HepG2 (cell line): ENCODE measurements around the gene TNS1. TPM values are rescaled to one million over a fixed set of nuclear protein-coding genes. Genes with fewer than 3 reads are reported as not detected.

ENCODE experiments used
- ATAC-seq: fragments of 200-7000 bp; cut with Tn5 transposase; 3 replicates; pipeline ENCODE4 v1.9.1; 2020; ENCODE audit warnings: mild to moderate bottlenecking, moderate library complexity
- BruUV-seq: library from RNA; stranded (reverse); fragments of 400-500 nt; replicated peaks from 2 replicates; lab custom pipeline; 2021; lab: Mats Ljungman, UMichigan
- CTCF ChIA-PET: fragments of 300-600 bp; formaldehyde crosslinking; extraction: SDS; loops from one replicate; lab custom pipeline; 2021; ENCODE audit warnings: low total read pairs, inconsistent platforms, low intra/inter-chr PET ratio; lab: Yijun Ruan, JAX
- POLR2A ChIA-PET: fragments of 350-600 bp; sonication (Branson Sonifier 250); formaldehyde crosslinking; loops from one replicate; lab custom pipeline; 2020; ENCODE audit warnings: antibody characterized with exemption, inconsistent platforms; lab: Yijun Ruan, JAX
- DNase-seq: peaks from one replicate; pipeline ENCODE4 v3.0.0-alpha.2; 2015; ENCODE audit warnings: low spot score
- FAIRE-seq: peaks from 3 replicates; lab custom pipeline; 2011; peaks lifted over from hg19 to GRCh38; lab: Jason Lieb, UNC
- H2AFZ ChIP-seq: one replicate; pipeline ENCODE4 v1.6.1; 2011; ENCODE audit warnings: low read length, inconsistent platforms
- H3K27ac ChIP-seq: fragments of 300-600 bp; 3 replicates; pipeline ENCODE4 v1.8.0; 2011; ENCODE audit warnings: mixed run types, mild to moderate bottlenecking, mixed read lengths, low read length, inconsistent platforms; ENCODE audit not compliant: insufficient read depth; ENCODE audit errors: extremely low read length
- H3K27me3 ChIP-seq, 2 experiments: fragments of 200-600 bp in 1 of 2; 2 replicates in 1 of 2; 3 replicates in 1 of 2; pipeline versions ENCODE4 v1.6.0 to v1.8.0; 2011; ENCODE audit warnings: low read length in 2 of 2, mild to moderate bottlenecking in 2 of 2, moderate library complexity in 2 of 2, inconsistent platforms in 1 of 2; ENCODE audit not compliant: insufficient read depth in 2 of 2, control insufficient read depth in 1 of 2
- H3K36me3 ChIP-seq, 2 experiments: fragments of 200-600 bp in 1 of 2; replicated peaks in 1 of 2; 2 replicates in 1 of 2; 3 replicates in 1 of 2; pipeline versions ENCODE4 v1.5.1 to v1.8.0; 2011; ENCODE audit warnings: low read length in 2 of 2, inconsistent platforms in 1 of 2; ENCODE audit not compliant: insufficient read depth in 2 of 2, control insufficient read depth in 1 of 2
- H3K4me1 ChIP-seq: 2 replicates; pipeline ENCODE4 v1.5.1; 2012; ENCODE audit warnings: low read length, inconsistent platforms; ENCODE audit not compliant: insufficient read depth
- H3K4me2 ChIP-seq: 2 replicates; pipeline ENCODE4 v1.6.0; 2011; ENCODE audit warnings: low read depth, low read length, inconsistent platforms
- H3K4me3 ChIP-seq, 3 experiments: fragments of 200-600 bp in 1 of 3; sonication (generic), shearing (Covaris generic) in 1 of 3; replicated peaks in 1 of 3; 2 replicates each; pipeline ENCODE4 v1.5.1; 2011 to 2016; ENCODE audit warnings: low read length in 3 of 3, inconsistent platforms in 2 of 3, low read depth in 2 of 3, mild to moderate bottlenecking in 2 of 3, control low read depth in 1 of 3, mixed read lengths in 1 of 3; ENCODE audit not compliant: insufficient read depth in 1 of 3
- H3K79me2 ChIP-seq: one replicate; pipeline ENCODE4 v1.6.1; 2011; ENCODE audit warnings: low read length, inconsistent platforms; ENCODE audit not compliant: insufficient read depth
- H3K9ac ChIP-seq: 2 replicates; pipeline ENCODE4 v1.6.0; 2011; ENCODE audit warnings: mild to moderate bottlenecking, low read depth, low read length, inconsistent platforms; ENCODE audit not compliant: insufficient read depth
- H3K9me3 ChIP-seq: 2 replicates; pipeline ENCODE4 v1.5.1; 2012; ENCODE audit warnings: mild to moderate bottlenecking, low read length
- H4K20me1 ChIP-seq: 2 replicates; pipeline ENCODE4 v1.6.0; 2011; ENCODE audit warnings: inconsistent platforms, mild to moderate bottlenecking, low read length, moderate library complexity; ENCODE audit not compliant: insufficient read depth
- KDM5B ChIP-seq: sonication (generic); formaldehyde crosslinking; IDR thresholded peaks from 2 replicates; pipeline ENCODE4 v1.4.0; 2020; ENCODE audit warnings: missing genetic modification reagents, mild to moderate bottlenecking, borderline replicate concordance
- MAFF ChIP-seq: IDR thresholded peaks from 2 replicates; pipeline ENCODE4 v1.6.1; 2011; ENCODE audit warnings: low read depth, low read length, improper control_type of control experiment
- ONECUT2 ChIP-seq: sonication (generic); formaldehyde crosslinking; IDR thresholded peaks from 2 replicates; pipeline ENCODE4 v1.4.0; 2020; ENCODE audit warnings: missing genetic modification reagents
- SALL2 ChIP-seq: sonication (generic); formaldehyde crosslinking; IDR thresholded peaks from 2 replicates; pipeline ENCODE4 v1.8.1; 2023; ENCODE audit warnings: mild to moderate bottlenecking, missing genetic modification reagents, inconsistent platforms
- SIX4 ChIP-seq: sonication (generic); formaldehyde crosslinking; IDR thresholded peaks from 2 replicates; pipeline ENCODE4 v1.4.0; 2020; ENCODE audit warnings: missing genetic modification reagents
- ZBTB21 ChIP-seq: sonication (generic); formaldehyde crosslinking; IDR thresholded peaks from 2 replicates; pipeline ENCODE4 v1.4.0; 2020; ENCODE audit warnings: missing genetic modification reagents
- ZBTB42 ChIP-seq: sonication (generic); formaldehyde crosslinking; IDR thresholded peaks from 2 replicates; pipeline ENCODE4 v1.5.0; 2020; ENCODE audit warnings: mild to moderate bottlenecking, missing genetic modification reagents
- ZNF256 ChIP-seq: sonication (generic); formaldehyde crosslinking; conservative IDR thresholded peaks from 2 replicates; pipeline ENCODE4 v1.4.0; 2020; ENCODE audit warnings: missing genetic modification reagents
- WGBS: methylation state at CpG from one replicate; pipeline ENCODE4 v1.1.6; 2017; ENCODE audit warnings: low lambda C conversion rate; 5-methylcytosine and 5-hydroxymethylcytosine counted together
- in situ Hi-C: cut with HindIII; loops from 2 replicates; pipeline ENCODE4 v1.10.0; 2017; ENCODE audit warnings: low pct_unique_long_range_greater_than_20kb; ENCODE audit not compliant: extremely low pct_ligation_motif_present
- intact Hi-C: fragments of 100-400 bp; cut with micrococcal nuclease; formaldehyde crosslinking; loops from one replicate; pipeline ENCODE4 v1.10.0; 2022; ENCODE audit not compliant: unreplicated experiment
- polyA plus RNA-seq, 8 experiments: library from polyadenylated mRNA; depleted of rRNA in 3 of 8; stranded (reverse) in 7 of 8; unstranded in 1 of 8; fragments of >200 nt; fragmentation: Illumina TruSeq in 4 of 8; extraction: Trizol in 4 of 8; gene quantifications; 2 replicates each; pipeline versions ENCODE4 v1.2.1 to v1.2.3, GENCODE V29; 2011 to 2016; ENCODE audit warnings: low read depth in 4 of 8, missing spikeins in 1 of 8, mixed read lengths in 1 of 8; ENCODE audit not compliant: insufficient read depth in 1 of 8
- total RNA-seq, 5 experiments: library from RNA; depleted of rRNA; stranded (reverse); fragments of >200 nt; fragmentation: Illumina TruSeq; extraction: Trizol; gene quantifications; 2 replicates each; pipeline ENCODE4 v1.2.3, GENCODE V29; 2016; ENCODE audit warnings: low read depth in 1 of 5
- TF ChIP-seq, protein P1 (sequence below): sonication (generic); formaldehyde crosslinking; IDR thresholded peaks from 2 replicates; pipeline ENCODE4 v1.9.0; 2021; ENCODE audit warnings: missing genetic modification reagents, borderline replicate concordance
- TF ChIP-seq, protein P2 (sequence below): IDR thresholded peaks from 2 replicates; pipeline ENCODE4 v1.6.1; 2016; ENCODE audit warnings: missing compliant biosample characterization, missing genetic modification reagents, borderline replicate concordance

TNS1 gene
- total and polyA plus RNA-seq, 2 of the 13 experiments (the other 11 are each of a cell fraction or from before 2014, with no cell fraction given): 1.9 to 118 TPM

DNA sequence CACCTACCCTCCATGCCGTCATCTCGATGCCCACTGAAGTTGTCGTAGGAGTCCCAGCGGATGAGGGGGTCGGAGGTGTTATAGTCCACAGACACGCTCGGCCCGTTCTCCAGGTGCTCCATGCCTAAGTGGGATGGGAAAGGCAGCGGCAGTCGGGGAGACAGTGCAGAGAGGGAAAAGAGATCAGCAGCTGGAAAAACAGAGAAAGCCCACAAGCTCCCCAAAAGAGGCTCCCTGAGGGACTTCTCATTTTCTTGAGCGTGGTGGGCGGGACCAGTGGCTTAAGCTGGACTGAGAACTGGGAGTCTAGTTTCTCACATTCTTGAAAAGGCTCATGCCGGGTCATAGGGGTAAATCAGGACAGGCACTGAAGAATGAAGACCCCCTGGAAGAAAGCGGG, 121.9 kb downstream of the TNS1 start:
- BruUV-seq: no TSS peak
- in situ Hi-C loops: no loop called here
- no peak overlapping the region for H3K27ac ChIP-seq
- H3K36me3 ChIP-seq: peaks cover 40 to 48% of the 10 kb centered on the region in 2 experiments
- DNase-seq (no peak), FAIRE-seq (no peak), ATAC-seq (no peak)
- WGBS: 90% methylated on average over 14 of the region's 14 CpGs
- ChIA-PET CTCF (no interaction called here), POLR2A (no interaction called here)
- TF ChIP-seq, protein P1, sequence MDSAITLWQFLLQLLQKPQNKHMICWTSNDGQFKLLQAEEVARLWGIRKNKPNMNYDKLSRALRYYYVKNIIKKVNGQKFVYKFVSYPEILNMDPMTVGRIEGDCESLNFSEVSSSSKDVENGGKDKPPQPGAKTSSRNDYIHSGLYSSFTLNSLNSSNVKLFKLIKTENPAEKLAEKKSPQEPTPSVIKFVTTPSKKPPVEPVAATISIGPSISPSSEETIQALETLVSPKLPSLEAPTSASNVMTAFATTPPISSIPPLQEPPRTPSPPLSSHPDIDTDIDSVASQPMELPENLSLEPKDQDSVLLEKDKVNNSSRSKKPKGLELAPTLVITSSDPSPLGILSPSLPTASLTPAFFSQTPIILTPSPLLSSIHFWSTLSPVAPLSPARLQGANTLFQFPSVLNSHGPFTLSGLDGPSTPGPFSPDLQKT (CRISPR knock-in tag): no peak
- no peak for TF ChIP-seq ZNF256 (CRISPR knock-in tag)
- no peak for TF ChIP-seq ONECUT2 (CRISPR knock-in tag)
- H3K9ac ChIP-seq: no peak overlapping the region
- peaks cover 3% of the 10 kb centered on the region; the same call in 1 of the 2 replicates for H4K20me1 ChIP-seq
- no peaks in the 10 kb centered on the region for H3K9me3 ChIP-seq
- intact Hi-C loops: no loop called here
- H3K79me2 ChIP-seq: no peaks in the 10 kb centered on the region
- no peak overlapping the region for H3K4me2 ChIP-seq
- H3K4me1 ChIP-seq: peaks cover 30% of the 10 kb centered on the region
- H3K27me3 ChIP-seq: no peaks in the 10 kb centered on the region
- no peak overlapping the region for H2AFZ ChIP-seq
- no peak overlapping the region for H3K4me3 ChIP-seq

DNA sequence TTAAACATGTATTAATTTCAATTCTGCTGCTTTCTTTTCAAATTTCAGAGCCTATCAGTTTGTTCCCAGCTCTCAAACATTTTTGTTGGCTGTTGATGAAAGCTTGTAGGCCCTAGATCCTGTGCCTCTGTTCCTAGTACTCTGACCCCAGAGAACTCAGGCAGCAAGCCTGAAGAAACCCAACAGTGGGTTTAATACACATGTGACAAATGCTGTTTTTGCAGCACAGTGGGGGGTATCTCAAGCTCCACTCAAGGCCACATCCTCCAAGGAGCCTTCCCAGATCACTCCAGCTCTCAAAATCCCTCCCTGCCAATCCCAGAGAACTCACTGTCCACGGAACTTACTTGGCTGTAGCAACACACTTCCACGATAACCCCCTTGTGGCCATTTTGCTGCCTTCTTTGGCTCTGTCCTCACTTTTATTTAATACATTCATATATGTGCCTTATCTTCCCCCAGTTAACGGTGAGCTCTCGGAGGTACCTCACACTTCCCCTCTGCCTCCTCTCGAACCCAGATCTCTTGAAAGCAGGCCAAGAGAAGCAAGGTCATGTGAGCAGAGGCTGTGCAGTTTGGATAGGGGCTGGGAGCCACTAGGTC, 122.4 kb downstream of the TNS1 start:
- no peak for FAIRE-seq
- Histone ChIP-seq H3K79me2 (no peaks in the 10 kb centered on the region), H3K27me3 (no peaks in the 10 kb centered on the region), H3K4me2 (no peak overlapping the region), H3K9ac (no peak overlapping the region), H4K20me1 (peaks cover 8% of the 10 kb centered on the region; the same call in 1 of the 2 replicates), H3K4me1 (peaks cover 30% of the 10 kb centered on the region), H2AFZ (no peak overlapping the region), H3K36me3 (peaks cover 37 to 43% of the 10 kb centered on the region in 2 experiments), H3K9me3 (no peaks in the 10 kb centered on the region), H3K4me3 (no peak overlapping the region), H3K27ac (no peak overlapping the region)
- ChIA-PET CTCF (no interaction called here), POLR2A (no interaction called here)
- DNase-seq: no peak
- ATAC-seq: no peak
- TF ChIP-seq, protein P2, sequence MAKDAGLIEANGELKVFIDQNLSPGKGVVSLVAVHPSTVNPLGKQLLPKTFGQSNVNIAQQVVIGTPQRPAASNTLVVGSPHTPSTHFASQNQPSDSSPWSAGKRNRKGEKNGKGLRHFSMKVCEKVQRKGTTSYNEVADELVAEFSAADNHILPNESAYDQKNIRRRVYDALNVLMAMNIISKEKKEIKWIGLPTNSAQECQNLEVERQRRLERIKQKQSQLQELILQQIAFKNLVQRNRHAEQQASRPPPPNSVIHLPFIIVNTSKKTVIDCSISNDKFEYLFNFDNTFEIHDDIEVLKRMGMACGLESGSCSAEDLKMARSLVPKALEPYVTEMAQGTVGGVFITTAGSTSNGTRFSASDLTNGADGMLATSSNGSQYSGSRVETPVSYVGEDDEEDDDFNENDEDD (CRISPR knock-in tag): no peak
- TF ChIP-seq MAFF (no peak), SALL2 (no peak), ZBTB21 (CRISPR knock-in tag) (no peak), SIX4 (CRISPR knock-in tag) (no peak), ZBTB42 (no peak), KDM5B (CRISPR knock-in tag) (no peak)
- no TSS peak for BruUV-seq
- in situ Hi-C loops (no loop called here), intact Hi-C loops (no loop called here)
- WGBS: 89% methylated on average over 5 of the region's 5 CpGs
